GM19397 (cell line): Measurements from ENCODE around the gene FAM168A.
"Not testable (repeated sequence)": the region's sequence is repeated elsewhere in the genome, so short reads cannot be mapped to it uniquely, and the experiment has no call there.

ENCODE experiments used
- ATAC-seq: cut with Tn5 transposase; IDR thresholded peaks from one replicate; pipeline ENCODE4 v1.9.1; 2021; ENCODE audit warnings: mild to moderate bottlenecking, moderate library complexity; ENCODE audit not compliant: unreplicated experiment

Gene FAM168A

DNA sequence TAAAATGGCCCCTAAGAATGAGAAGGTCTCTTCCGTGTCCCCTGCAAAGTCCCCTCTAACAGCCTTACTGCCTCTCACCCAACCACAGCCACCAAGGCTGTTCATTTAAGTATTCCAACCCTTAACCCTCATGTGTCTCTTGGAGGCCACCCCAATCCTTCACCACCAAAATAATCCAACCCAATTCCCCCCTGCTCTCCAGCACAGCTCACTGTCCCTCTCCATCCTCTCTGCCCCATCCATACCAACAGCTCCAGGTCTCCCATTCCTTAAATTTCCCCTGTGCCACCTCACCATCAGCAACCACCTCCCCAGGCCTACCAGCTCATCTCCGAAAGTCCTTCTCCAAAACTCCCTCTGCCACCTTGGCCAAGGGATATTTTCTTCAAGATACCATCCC is 1.4 kb downstream of the FAM168A start:
- ATAC-seq = no peak

DNA sequence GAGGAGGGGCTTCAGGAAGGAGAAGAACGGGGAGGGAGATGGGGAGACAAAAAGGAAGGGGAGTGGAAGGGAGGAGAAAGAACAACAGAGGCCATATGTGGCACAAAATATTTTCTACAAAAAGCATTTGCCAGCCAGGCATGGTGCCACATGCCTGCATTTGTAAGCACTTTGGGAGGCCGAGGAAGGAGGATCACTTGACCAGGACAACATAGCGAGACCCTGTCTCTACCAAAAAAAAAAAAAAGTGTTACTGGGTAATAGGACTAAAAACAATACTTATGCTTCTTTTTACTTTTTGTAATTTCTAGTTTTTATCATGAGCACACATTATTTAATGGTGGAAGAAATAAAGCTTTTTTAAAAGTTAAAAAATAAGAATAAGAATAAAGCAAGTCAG is 5.3 kb downstream of the FAM168A start:
- no peak for ATAC-seq

DNA sequence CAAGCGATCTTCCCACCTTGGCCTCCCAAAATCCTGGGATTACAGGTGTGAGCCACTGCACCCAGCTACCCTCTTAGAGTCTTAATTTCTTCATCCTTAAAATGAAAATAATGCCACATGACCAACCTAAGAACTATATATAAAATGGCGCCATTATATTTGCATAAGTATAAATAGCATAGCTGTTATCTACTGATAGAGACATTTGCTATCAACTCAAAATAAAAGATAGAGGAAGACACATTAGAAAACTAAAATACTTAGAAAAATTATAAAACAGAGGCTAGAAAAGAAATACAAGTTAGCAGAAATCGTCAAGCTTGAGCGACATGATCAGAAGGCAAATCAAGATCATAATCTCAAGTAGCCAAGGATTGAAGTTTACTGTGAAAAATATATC is 6.2 kb downstream of the FAM168A start:
- no peak for ATAC-seq

DNA sequence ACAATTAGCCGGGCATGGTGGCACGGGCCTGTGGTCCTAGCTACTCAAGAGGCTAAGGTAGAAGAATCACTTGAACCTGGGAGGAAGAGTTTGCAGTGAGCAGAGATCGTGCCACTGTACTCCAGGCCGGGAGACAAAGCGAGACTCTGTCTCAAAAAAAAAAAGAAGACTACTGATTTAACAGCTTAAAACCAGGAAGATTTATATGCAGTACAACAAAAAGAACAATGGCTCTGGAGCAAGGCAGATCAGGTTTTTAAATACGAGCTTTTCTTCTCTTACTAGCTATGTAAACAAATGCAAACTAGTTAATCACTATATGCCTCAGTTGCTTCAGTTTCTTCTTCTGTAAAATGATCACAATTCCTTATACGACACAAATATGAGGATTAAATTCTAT is 6.9 kb downstream of the FAM168A start:
- ATAC-seq = no peak

DNA sequence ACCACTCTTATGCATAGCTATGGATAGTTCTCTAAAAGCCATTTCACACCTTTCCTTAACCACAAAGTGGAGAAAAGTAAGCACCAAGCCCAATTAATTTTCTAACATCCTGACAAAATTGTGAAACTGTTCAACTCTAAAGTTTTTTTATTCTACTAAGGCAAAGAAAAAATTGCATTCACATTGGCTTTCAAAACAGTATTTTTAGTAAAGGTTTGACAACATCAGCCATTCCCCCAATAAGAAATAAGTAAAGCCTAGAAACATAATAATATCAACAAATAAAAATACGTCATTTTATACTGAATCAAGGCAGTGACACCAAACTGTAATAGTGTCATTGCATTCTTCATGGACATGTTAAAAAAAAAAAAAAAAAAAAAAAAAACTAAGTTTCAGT is 11.1 kb downstream of the FAM168A start:
- ATAC-seq = no peak

GRCh38 chr11:73585834-73586575 is 11.9 kb downstream of the FAM168A start:
- no peak for ATAC-seq

DNA sequence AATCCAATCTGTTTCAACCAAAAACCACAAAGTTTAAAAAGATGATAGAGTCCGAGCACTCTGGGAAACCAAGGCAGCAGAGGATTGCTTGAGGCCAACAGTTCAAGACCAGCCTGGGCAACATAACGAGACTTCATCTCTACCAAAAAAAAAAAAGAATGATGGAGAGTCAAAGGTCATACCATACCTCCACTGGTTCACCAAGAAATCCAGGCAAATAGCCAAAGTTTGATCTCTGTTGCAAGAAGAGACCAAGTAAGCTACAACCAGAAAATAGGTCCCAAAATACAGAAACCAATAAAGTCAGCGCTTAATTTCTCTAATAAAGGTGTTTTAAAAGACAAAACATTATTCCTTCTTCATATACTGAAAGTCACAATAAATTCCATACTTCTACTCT is 13.1 kb downstream of the FAM168A start:
- ATAC-seq = no peak

DNA sequence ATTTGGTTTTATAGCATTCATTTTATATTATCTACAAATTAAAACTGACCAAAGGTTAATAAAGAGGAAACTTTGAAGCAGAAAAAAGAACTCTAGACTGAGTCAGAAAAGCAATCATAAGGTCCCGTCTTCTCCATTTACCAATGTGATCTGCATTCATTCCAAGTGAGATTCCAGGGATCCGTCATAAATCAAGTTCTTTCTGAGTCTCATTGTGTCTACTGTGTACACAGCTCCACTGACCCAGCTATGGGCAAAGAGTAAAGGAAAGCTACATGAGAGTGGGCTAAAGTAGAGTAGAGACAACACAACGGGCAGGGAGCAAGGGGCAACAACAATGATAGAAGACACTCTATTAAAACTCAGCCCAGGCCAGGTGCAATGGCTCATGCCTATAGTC is 15.3 kb downstream of the FAM168A start:
- no peak for ATAC-seq

- ATAC-seq = not testable (repeated sequence)
Observed at GRCh38 chr11:73580749-73581148, 17.2 kb downstream of the FAM168A start.

GRCh38 chr11:73579641-73580434 is 18.1 kb downstream of the FAM168A start:
- no peak for ATAC-seq

- no peak for ATAC-seq
Observed at GRCh38 chr11:73578592-73579185, 19.2 kb downstream of the FAM168A start.

GRCh38 chr11:73577496-73577917 is 20.4 kb downstream of the FAM168A start:
- ATAC-seq = no peak

DNA sequence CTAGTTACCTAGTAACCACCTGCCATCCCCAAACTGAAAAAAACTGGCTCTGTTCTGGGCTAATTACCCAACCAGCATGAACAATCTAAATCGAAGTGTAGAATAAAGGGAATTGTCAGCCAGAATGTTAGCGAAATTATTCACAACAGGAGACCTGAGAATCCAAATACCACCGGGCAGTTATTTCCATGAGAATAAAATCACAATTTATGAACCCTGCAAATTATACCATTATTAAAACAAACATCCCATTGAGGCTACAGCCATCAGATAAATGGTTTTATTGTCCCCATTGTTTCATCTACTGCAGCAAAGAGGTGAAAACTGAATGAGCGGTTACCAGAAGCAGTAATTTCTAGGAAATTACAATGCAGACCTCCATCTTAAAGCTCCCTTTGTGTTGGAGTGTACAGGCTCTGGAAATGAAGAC is 21.7 kb downstream of the FAM168A start:
- ATAC-seq = no peak

- not testable (repeated sequence) for ATAC-seq
Observed at GRCh38 chr11:73571982-73572381, 25.9 kb downstream of the FAM168A start.

- ATAC-seq = no peak
Observed at GRCh38 chr11:73570415-73571114, 27.3 kb downstream of the FAM168A start.

- ATAC-seq = no peak
Observed at GRCh38 chr11:73566977-73567755, 30.7 kb downstream of the FAM168A start.

DNA sequence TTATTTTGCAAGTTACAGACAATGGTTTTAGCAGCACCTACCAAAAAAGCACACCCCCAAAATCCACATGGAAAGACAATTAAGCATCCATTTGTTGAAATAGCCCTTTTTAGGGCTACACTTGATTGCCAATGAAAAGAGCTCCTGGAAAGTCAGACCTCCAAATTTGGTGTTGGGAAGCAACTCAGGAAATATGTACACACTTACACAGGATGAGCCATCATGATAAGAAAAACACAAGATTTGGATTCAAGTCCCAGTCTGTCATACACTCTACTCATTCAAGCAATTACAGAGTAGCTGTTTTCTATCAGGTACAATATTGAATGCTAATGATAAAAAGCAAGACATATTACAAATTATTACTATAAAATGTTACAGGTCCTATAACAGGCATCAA is 31.5 kb downstream of the FAM168A start:
- no peak for ATAC-seq

GRCh38 chr11:73565804-73566203 is 32.1 kb downstream of the FAM168A start:
- ATAC-seq = no peak

- no peak for ATAC-seq
Observed at GRCh38 chr11:73564903-73565302, 33.0 kb downstream of the FAM168A start.

DNA sequence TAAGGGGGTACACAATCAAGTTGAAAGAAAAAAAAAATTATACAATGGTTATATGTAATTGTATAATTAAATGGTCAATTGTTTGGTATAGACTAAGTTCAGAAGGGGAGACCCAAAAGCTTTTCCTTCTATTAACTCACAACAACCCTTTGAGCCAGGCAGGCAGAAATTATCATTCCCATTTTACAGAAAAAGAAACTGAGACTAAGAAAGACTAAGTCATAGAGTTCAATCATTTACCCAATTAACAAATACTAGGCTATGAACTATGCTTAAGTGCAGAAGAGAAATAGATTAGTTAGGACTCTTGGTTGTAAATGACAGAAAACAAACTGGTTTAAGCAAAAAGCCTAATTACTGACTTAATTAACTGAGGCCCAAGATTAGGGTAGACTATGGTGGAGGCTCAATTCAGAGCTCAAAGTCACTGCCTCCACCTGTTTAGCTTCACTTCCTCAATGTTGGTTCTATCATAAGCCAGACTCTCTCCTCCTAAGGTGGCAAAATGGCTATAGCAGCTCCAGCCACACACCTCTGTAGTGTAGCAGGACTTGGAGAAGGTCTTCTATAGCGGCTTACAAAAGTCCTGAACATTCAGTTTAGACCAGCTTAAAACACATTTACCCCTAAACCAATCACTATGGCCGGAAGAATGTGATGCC is 34.2 kb downstream of the FAM168A start:
- no peak for ATAC-seq
